Panc1 (cell line): ENCODE data around the gene RHEBL1. TPM values are rescaled to one million over a fixed set of nuclear protein-coding genes. Genes with fewer than 3 reads are reported as not detected.

Source experiments
- ATAC-seq: fragments of 200-7000 bp; cut with Tn5 transposase; 2 replicates; pipeline ENCODE4 v1.9.1; 2020; ENCODE audit warnings: mild to moderate bottlenecking, moderate library complexity
- BruUV-seq: library from RNA; stranded (reverse); fragments of 400-500 nt; replicated peaks from 2 replicates; lab custom pipeline; 2021; lab: Mats Ljungman, UMichigan
- CTCF ChIA-PET: fragments of 300-600 bp; sonication (Branson Sonifier 250); formaldehyde crosslinking; loops from one replicate; lab custom pipeline; 2022; ENCODE audit warnings: antibody characterized with exemption; lab: Charles Lee
- POLR2A ChIA-PET: fragments of 300-600 bp; sonication (Branson Sonifier 250); formaldehyde crosslinking; loops from one replicate; lab custom pipeline; 2022; ENCODE audit warnings: antibody characterized with exemption; lab: Charles Lee
- DNase-seq: peaks from one replicate; pipeline ENCODE4 v3.0.0-alpha.2; 2010; ENCODE audit warnings: low read depth, low spot score
- H3K27ac ChIP-seq: 2 replicates; pipeline ENCODE4 v1.5.1; 2011; ENCODE audit warnings: mild to moderate bottlenecking, low read length, inconsistent platforms
- H3K27me3 ChIP-seq: fragments of 200-500 bp; sonication (Bioruptor generic); 2 replicates; pipeline ENCODE4 v1.6.0; 2014; ENCODE audit warnings: low read length, inconsistent platforms; ENCODE audit not compliant: control insufficient read depth, insufficient read depth
- H3K36me3 ChIP-seq: fragments of 200-500 bp; sonication (Bioruptor generic); 2 replicates; pipeline ENCODE4 v1.5.1; 2014; ENCODE audit warnings: inconsistent platforms, mild to moderate bottlenecking, low read length, moderate library complexity; ENCODE audit not compliant: control insufficient read depth, insufficient read depth
- H3K4me1 ChIP-seq: 2 replicates; pipeline ENCODE4 v1.5.1; 2011; ENCODE audit warnings: inconsistent platforms, mild to moderate bottlenecking, low read length, moderate library complexity; ENCODE audit not compliant: control insufficient read depth, insufficient read depth
- H3K4me3 ChIP-seq, 2 experiments: 2 replicates each; pipeline ENCODE4 v1.5.1; 2011 to 2012; ENCODE audit warnings: low read depth in 2 of 2, low read length in 2 of 2, mild to moderate bottlenecking in 2 of 2, inconsistent platforms in 1 of 2, moderate library complexity in 1 of 2
- H3K9me3 ChIP-seq: fragments of 200-500 bp; sonication (Bioruptor generic); 2 replicates; pipeline ENCODE4 v1.5.1; 2014; ENCODE audit warnings: low read depth, mild to moderate bottlenecking, inconsistent platforms, low read length, moderate library complexity; ENCODE audit not compliant: control insufficient read depth, insufficient read depth
- CTCF ChIP-seq: fragments of 450-650 bp; IDR thresholded peaks from 2 replicates; pipeline ENCODE4 v1.5.1; 2017; ENCODE audit warnings: mild to moderate bottlenecking
- POLR2AphosphoS5 ChIP-seq: IDR thresholded peaks from 2 replicates; pipeline ENCODE4 v1.6.1; 2012; ENCODE audit warnings: mild to moderate bottlenecking, low read depth, low read length, moderate library complexity
- REST ChIP-seq, 2 experiments: IDR thresholded peaks; 2 replicates each; pipeline ENCODE4 v1.6.1; 2011 to 2012; ENCODE audit warnings: low read depth in 2 of 2, control low read depth in 1 of 2, low read length in 1 of 2, mild to moderate bottlenecking in 1 of 2, moderate library complexity in 1 of 2; ENCODE audit not compliant: insufficient read depth in 1 of 2
- SIN3A ChIP-seq: IDR thresholded peaks from 2 replicates; pipeline ENCODE4 v1.6.1; 2012; ENCODE audit warnings: low read depth, mild to moderate bottlenecking, low read length, moderate library complexity, borderline replicate concordance; ENCODE audit not compliant: insufficient read depth
- TCF7L2 ChIP-seq: IDR thresholded peaks from 2 replicates; pipeline ENCODE4 v1.6.1; 2011; ENCODE audit warnings: mild to moderate bottlenecking, low read depth, low read length, inconsistent platforms
- in situ Hi-C: cut with HindIII; loops from 2 replicates; pipeline ENCODE4 v1.10.0; 2016; ENCODE audit warnings: low sequenced_read_pairs, low pct_unique_long_range_greater_than_20kb
- intact Hi-C: fragments of 100-400 bp; cut with micrococcal nuclease; formaldehyde crosslinking; loops from one replicate; pipeline ENCODE4 v1.10.0; 2022; ENCODE audit not compliant: unreplicated experiment
- total RNA-seq: library from RNA; stranded (reverse); gene quantifications from one replicate; pipeline ENCODE4 v1.2.1, GENCODE V29; 2021; ENCODE audit not compliant: unreplicated experiment

Gene RHEBL1
- total RNA-seq, 1 experiment from 2014 or later = 4.7 TPM

DNA sequence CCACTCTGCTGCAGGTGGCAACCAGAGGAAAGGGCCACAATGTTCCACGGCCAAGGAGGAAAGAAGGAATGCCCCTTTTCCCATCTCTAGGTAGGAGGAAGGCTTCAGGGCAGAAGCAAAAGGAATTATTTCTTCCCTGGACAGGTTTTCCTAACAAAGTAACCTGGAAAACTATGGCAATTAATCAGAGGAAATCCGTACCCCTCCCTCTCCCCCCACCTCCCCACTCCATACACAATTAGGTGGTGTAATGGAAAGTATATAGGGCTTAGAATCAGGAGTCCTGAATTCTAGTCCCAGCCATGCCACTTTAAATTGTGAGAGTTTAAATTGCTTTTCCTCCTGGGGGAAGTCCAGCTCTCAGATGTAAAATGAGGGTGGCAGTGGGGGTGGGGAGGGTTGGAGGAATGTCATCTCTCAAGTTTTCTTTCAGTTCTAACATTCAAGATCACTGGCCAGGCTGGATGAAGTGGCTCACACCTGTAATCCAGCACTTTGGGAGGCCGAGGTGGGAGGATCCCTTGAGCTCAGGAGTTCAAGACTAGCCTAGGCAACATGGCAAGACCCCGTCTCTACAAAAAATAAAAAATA, 23.1 kb upstream of the RHEBL1 start:
- intact Hi-C loops (no loop called here), in situ Hi-C loops (no loop called here)
- no peak for TF ChIP-seq SIN3A
- TF ChIP-seq TCF7L2 = no peak
- no peak for TF ChIP-seq CTCF
- TF ChIP-seq POLR2AphosphoS5 = no peak
- no peak for TF ChIP-seq REST (IDR thresholded peaks at IDR 0.05; ENCODE audit: insufficient read depth in 1 of 2, low read depth in 2 of 2, low read length in 1 of 2)
- H3K27ac ChIP-seq = peak overlapping the region; percentile 61
- CTCF ChIA-PET = interaction anchor here (0.5 to 1.6 kb wide), 4 partner anchors 18 to 31 kb away, joined by 3 to 4 read pairs (median 4); partner anchors contain the start of genes LMBR1L and RHEBL1
- H3K4me3 ChIP-seq = peak overlapping the region; percentile 32 to 52; a peak in 2 of 4 replicates
- DNase-seq (no peak), ATAC-seq (no peak)
- POLR2A ChIA-PET = interaction anchor here (1.2 to 1.3 kb wide), 2 partner anchors 9 to 39 kb away, joined by 3 to 4 read pairs; partner anchors contain the start of gene TUBA1B
- BruUV-seq = no TSS peak
- peaks cover 40% of the 10 kb centered on the region for H3K4me1 ChIP-seq
- no peaks in the 10 kb centered on the region for H3K9me3 ChIP-seq
- H3K27me3 ChIP-seq = no peaks in the 10 kb centered on the region
- no peaks in the 10 kb centered on the region for H3K36me3 ChIP-seq

- Histone ChIP-seq H3K9me3 (no peaks in the 10 kb centered on the region), H3K27ac (peak overlapping the region; percentile 61), H3K4me3 (peak overlapping the region; percentile 32 to 52), H3K36me3 (no peaks in the 10 kb centered on the region), H3K4me1 (peaks cover 40% of the 10 kb centered on the region), H3K27me3 (no peaks in the 10 kb centered on the region)
- intact Hi-C loops = no loop called here
- TF ChIP-seq CTCF (peak; percentile 80), TCF7L2 (no peak), SIN3A (no peak), POLR2AphosphoS5 (0 out of 2 replicates have a peak, but pooled peaks have one; percentile 37), REST (IDR thresholded peaks at IDR 0.05; ENCODE audit: insufficient read depth in 1 of 2, low read depth in 2 of 2, low read length in 1 of 2) (no peak)
- ChIA-PET POLR2A (interaction anchor here (0.5 to 1.2 kb wide), 4 partner anchors 22 to 341 kb away, joined by 3 to 6 read pairs (median 4); partner anchors contain the start of gene TUBA1B), CTCF (interaction anchor here (0.5 to 1.6 kb wide), 7 partner anchors 18 to 77 kb away, joined by 3 to 9 read pairs (median 4); partner anchors contain the start of genes LMBR1L and TUBA1B)
- in situ Hi-C loops = no loop called here
- no peak for DNase-seq
- peak; percentile 54 for ATAC-seq
- BruUV-seq = no TSS peak
Measured at GRCh38 chr12:49092086-49092815, 22.5 kb upstream of the RHEBL1 start.
